ENCODE measurements around the gene ABHD1.

Gene ABHD1

GRCh38 chr2:27138111-27138510 is 14.5 kb downstream of the ABHD1 start:
- no peak for DNase-seq

- no peak for DNase-seq
Observed at GRCh38 chr2:27139310-27139709, 15.7 kb downstream of the ABHD1 start, which contains the start of gene PRR30. Gene PRR30, minus strand, starts transcription at chr2:27139410. Its CDS starts 1,081 bp downstream, at chr2:27138329.

- DNase-seq: no peak
Observed at GRCh38 chr2:27143285-27143684, 19.7 kb downstream of the ABHD1 start.

GRCh38 chr2:27145682-27146081 is 22.1 kb downstream of the ABHD1 start:
- DNase-seq: no peak

- DNase-seq: no peak
Observed at GRCh38 chr2:27147935-27148334, 24.3 kb downstream of the ABHD1 start.

GRCh38 chr2:27148801-27149439 is 25.3 kb downstream of the ABHD1 start, which contains the start of gene TCF23:
Gene TCF23, plus strand, starts transcription at chr2:27149004. Its CDS starts 130 bp downstream, at chr2:27149134.
- DNase-seq: no peak

GRCh38 chr2:27149570-27150405 is 26.2 kb downstream of the ABHD1 start:
- no peak for DNase-seq

GRCh38 chr2:27150639-27151230 is 27.1 kb downstream of the ABHD1 start:
- DNase-seq: no peak

GRCh38 chr2:27152102-27152795 is 28.6 kb downstream of the ABHD1 start:
- DNase-seq: no peak

- DNase-seq: no peak
Observed at GRCh38 chr2:27152796-27153464, 29.3 kb downstream of the ABHD1 start.

- DNase-seq: no peak
Observed at GRCh38 chr2:27154488-27154887, 30.9 kb downstream of the ABHD1 start.

- DNase-seq: no peak
Observed at GRCh38 chr2:27155069-27155520, 31.5 kb downstream of the ABHD1 start.

- DNase-seq: no peak
Observed at GRCh38 chr2:27158468-27158867, 34.9 kb downstream of the ABHD1 start.

GRCh38 chr2:27159271-27159670 is 35.7 kb downstream of the ABHD1 start:
- no peak for DNase-seq

- no peak for DNase-seq
Observed at GRCh38 chr2:27160191-27160590, 36.6 kb downstream of the ABHD1 start.

- no peak for DNase-seq
Observed at GRCh38 chr2:27162151-27163121, 38.8 kb downstream of the ABHD1 start.

GRCh38 chr2:27164960-27165763 is 41.5 kb downstream of the ABHD1 start:
- no peak for DNase-seq

GRCh38 chr2:27170581-27171337 is 47.1 kb downstream of the ABHD1 start:
- no peak for DNase-seq

GRCh38 chr2:27171351-27171848 is 47.8 kb downstream of the ABHD1 start:
- no peak for DNase-seq
